Measurements from ENCODE around the gene GALNT10. TPM values are rescaled to one million over a fixed set of nuclear protein-coding genes. Genes with fewer than 3 reads are reported as not detected.

GALNT10 gene
- total and polyA plus RNA-seq, 9 of the 15 experiments (the other 6 are each of a cell fraction or from before 2014, with no cell fraction given): 4.6 to 37.1 (median 13.3) TPM

DNA sequence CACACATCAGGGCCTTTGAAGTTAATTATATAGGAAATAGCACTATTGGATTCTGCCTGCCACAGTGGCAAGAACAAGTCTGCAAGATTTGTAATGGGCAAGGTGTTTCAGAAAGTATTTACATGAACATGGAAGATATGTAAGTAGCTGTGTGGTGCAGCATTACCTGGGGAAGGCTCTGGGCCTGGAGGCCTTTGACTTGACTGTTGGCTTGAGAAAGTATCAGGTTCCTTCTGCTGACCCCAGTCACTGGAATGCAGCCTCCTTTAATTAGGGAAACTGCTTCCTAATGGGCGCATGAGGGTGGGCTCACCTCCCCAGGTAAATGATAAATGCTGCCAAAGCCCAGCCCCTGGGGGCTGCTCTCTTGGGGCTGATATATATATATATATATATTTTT lies 102.7 kb downstream of the GALNT10 start:
- no peaks in the 10 kb centered on the region for H3K9me3 ChIP-seq (replicated peaks; ENCODE audit: control insufficient read depth, insufficient read depth, low read depth, low read length)
- no peak overlapping the region for H3K9ac ChIP-seq (ENCODE audit: insufficient read depth in 1 of 2, low read depth in 2 of 2, low read length in 2 of 2)
- no peaks in the 10 kb centered on the region for H4K20me1 ChIP-seq (replicated peaks; ENCODE audit: control insufficient read depth, insufficient read depth, low read length)
- H3K9me1 ChIP-seq (ENCODE audit: control insufficient read depth, insufficient read depth, low read length): peaks cover 2% of the 10 kb centered on the region
- no peak for DNase-seq (ENCODE audit: extremely low read depth in 1 of 4, low spot score in 3 of 4)
- whole genome bisulfite sequencing (ENCODE audit: insufficient coverage, low coverage, missing lambda C conversion rate): 79% methylated on average over 1 of the region's 1 CpG
- H3K79me2 ChIP-seq (ENCODE audit: control insufficient read depth, insufficient read depth, low read length): no peaks in the 10 kb centered on the region
- peaks cover 8% of the 10 kb centered on the region; the same call in 1 of the 3 replicates for H3K36me3 ChIP-seq (ENCODE audit: control insufficient read depth, insufficient read depth, low read length)
- FAIRE-seq: no peak
- no peaks in the 10 kb centered on the region for H3K4me1 ChIP-seq (replicated peaks in 1 of 2; ENCODE audit: control insufficient read depth in 2 of 2, insufficient read depth in 2 of 2, low read length in 2 of 2)
- no peaks in the 10 kb centered on the region for H3K27me3 ChIP-seq (ENCODE audit: control insufficient read depth in 2 of 2, insufficient read depth in 2 of 2, low read length in 2 of 2)
- intact Hi-C loops (cut with micrococcal nuclease): no loop called here
- H3K4me2 ChIP-seq (ENCODE audit: insufficient read depth, low read length): no peak overlapping the region
- H3K4me3 ChIP-seq: no peak overlapping the region
- H3K27ac ChIP-seq (ENCODE audit: extremely low read depth, low read depth, low read length): no peak overlapping the region
- TF ChIP-seq, protein P1, sequence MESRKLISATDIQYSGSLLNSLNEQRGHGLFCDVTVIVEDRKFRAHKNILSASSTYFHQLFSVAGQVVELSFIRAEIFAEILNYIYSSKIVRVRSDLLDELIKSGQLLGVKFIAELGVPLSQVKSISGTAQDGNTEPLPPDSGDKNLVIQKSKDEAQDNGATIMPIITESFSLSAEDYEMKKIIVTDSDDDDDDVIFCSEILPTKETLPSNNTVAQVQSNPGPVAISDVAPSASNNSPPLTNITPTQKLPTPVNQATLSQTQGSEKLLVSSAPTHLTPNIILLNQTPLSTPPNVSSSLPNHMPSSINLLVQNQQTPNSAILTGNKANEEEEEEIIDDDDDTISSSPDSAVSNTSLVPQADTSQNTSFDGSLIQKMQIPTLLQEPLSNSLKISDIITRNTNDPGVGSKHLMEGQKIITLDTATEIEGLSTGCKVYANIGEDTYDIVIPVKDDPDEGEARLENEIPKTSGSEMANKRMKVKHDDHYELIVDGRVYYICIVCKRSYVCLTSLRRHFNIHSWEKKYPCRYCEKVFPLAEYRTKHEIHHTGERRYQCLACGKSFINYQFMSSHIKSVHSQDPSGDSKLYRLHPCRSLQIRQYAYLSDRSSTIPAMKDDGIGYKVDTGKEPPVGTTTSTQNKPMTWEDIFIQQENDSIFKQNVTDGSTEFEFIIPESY (CRISPR knock-in tag; IDR thresholded peaks at IDR 0.05): no peak
- TF ChIP-seq FOXJ2 (tag; IDR thresholded peaks at IDR 0.05) (no peak), ZEB2 (IDR thresholded peaks at IDR 0.05) (no peak), ZNF444 (CRISPR knock-in tag; IDR thresholded peaks at IDR 0.05) (no peak), IFI16 (CRISPR knock-in tag; IDR thresholded peaks at IDR 0.05) (no peak), ZNF586 (CRISPR knock-in tag; conservative IDR thresholded peaks at IDR 0.05) (no peak), PHTF2 (CRISPR knock-in tag; IDR thresholded peaks at IDR 0.05) (no peak), TFAM (CRISPR knock-in tag; conservative IDR thresholded peaks at IDR 0.05) (no peak), TAF1 (IDR thresholded peaks at IDR 0.05; ENCODE audit: control insufficient read depth, extremely low read depth, insufficient read depth, low read length, severe bottlenecking) (no peak), MECOM (CRISPR knock-in tag; IDR thresholded peaks at IDR 0.05) (no peak)
- TF ChIP-seq, protein P2, sequence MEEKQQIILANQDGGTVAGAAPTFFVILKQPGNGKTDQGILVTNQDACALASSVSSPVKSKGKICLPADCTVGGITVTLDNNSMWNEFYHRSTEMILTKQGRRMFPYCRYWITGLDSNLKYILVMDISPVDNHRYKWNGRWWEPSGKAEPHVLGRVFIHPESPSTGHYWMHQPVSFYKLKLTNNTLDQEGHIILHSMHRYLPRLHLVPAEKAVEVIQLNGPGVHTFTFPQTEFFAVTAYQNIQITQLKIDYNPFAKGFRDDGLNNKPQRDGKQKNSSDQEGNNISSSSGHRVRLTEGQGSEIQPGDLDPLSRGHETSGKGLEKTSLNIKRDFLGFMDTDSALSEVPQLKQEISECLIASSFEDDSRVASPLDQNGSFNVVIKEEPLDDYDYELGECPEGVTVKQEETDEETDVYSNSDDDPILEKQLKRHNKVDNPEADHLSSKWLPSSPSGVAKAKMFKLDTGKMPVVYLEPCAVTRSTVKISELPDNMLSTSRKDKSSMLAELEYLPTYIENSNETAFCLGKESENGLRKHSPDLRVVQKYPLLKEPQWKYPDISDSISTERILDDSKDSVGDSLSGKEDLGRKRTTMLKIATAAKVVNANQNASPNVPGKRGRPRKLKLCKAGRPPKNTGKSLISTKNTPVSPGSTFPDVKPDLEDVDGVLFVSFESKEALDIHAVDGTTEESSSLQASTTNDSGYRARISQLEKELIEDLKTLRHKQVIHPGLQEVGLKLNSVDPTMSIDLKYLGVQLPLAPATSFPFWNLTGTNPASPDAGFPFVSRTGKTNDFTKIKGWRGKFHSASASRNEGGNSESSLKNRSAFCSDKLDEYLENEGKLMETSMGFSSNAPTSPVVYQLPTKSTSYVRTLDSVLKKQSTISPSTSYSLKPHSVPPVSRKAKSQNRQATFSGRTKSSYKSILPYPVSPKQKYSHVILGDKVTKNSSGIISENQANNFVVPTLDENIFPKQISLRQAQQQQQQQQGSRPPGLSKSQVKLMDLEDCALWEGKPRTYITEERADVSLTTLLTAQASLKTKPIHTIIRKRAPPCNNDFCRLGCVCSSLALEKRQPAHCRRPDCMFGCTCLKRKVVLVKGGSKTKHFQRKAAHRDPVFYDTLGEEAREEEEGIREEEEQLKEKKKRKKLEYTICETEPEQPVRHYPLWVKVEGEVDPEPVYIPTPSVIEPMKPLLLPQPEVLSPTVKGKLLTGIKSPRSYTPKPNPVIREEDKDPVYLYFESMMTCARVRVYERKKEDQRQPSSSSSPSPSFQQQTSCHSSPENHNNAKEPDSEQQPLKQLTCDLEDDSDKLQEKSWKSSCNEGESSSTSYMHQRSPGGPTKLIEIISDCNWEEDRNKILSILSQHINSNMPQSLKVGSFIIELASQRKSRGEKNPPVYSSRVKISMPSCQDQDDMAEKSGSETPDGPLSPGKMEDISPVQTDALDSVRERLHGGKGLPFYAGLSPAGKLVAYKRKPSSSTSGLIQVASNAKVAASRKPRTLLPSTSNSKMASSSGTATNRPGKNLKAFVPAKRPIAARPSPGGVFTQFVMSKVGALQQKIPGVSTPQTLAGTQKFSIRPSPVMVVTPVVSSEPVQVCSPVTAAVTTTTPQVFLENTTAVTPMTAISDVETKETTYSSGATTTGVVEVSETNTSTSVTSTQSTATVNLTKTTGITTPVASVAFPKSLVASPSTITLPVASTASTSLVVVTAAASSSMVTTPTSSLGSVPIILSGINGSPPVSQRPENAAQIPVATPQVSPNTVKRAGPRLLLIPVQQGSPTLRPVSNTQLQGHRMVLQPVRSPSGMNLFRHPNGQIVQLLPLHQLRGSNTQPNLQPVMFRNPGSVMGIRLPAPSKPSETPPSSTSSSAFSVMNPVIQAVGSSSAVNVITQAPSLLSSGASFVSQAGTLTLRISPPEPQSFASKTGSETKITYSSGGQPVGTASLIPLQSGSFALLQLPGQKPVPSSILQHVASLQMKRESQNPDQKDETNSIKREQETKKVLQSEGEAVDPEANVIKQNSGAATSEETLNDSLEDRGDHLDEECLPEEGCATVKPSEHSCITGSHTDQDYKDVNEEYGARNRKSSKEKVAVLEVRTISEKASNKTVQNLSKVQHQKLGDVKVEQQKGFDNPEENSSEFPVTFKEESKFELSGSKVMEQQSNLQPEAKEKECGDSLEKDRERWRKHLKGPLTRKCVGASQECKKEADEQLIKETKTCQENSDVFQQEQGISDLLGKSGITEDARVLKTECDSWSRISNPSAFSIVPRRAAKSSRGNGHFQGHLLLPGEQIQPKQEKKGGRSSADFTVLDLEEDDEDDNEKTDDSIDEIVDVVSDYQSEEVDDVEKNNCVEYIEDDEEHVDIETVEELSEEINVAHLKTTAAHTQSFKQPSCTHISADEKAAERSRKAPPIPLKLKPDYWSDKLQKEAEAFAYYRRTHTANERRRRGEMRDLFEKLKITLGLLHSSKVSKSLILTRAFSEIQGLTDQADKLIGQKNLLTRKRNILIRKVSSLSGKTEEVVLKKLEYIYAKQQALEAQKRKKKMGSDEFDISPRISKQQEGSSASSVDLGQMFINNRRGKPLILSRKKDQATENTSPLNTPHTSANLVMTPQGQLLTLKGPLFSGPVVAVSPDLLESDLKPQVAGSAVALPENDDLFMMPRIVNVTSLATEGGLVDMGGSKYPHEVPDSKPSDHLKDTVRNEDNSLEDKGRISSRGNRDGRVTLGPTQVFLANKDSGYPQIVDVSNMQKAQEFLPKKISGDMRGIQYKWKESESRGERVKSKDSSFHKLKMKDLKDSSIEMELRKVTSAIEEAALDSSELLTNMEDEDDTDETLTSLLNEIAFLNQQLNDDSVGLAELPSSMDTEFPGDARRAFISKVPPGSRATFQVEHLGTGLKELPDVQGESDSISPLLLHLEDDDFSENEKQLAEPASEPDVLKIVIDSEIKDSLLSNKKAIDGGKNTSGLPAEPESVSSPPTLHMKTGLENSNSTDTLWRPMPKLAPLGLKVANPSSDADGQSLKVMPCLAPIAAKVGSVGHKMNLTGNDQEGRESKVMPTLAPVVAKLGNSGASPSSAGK (IDR thresholded peaks at IDR 0.05): no peak
- H2AFZ ChIP-seq (ENCODE audit: low read depth, low read length): no peak overlapping the region
- CTCF ChIA-PET (ENCODE audit: low intra/inter-chr PET ratio): no interaction called here
- ATAC-seq: no peak
- BruUV-seq (replicated peaks): no TSS peak
- in situ Hi-C loops (cut with MboI): no loop called here
- POLR2A ChIA-PET: no interaction called here

Measured in K562 (cell line).